Aorta (tissue), 5 donors: ENCODE data around the gene PCDHA7. TPM values are rescaled to one million over a fixed set of nuclear protein-coding genes. Genes with fewer than 3 reads are reported as not detected.
"Not testable (repeated sequence)": the region's sequence is repeated elsewhere in the genome, so short reads cannot be mapped to it uniquely, and the experiment has no call there.

Experiments used
- ATAC-seq: fragments of 200-7000 bp; cut with Tn5 transposase; one replicate; pipeline ENCODE4 v1.9.1; 2022; ENCODE audit warnings: moderate library complexity; ENCODE audit not compliant: low FRiP score
- DNase-seq, 2 donors: peaks; one replicate each; pipeline ENCODE4 v3.0.0-alpha.2; 2020
- H3K27ac ChIP-seq, 2 donors: one replicate each; pipeline ENCODE4 v1.5.1; 2013; ENCODE audit warnings: low read length in 2 of 2, mild to moderate bottlenecking in 2 of 2, moderate library complexity in 2 of 2, control low read depth in 1 of 2, inconsistent platforms in 1 of 2, low read depth in 1 of 2
- H3K27me3 ChIP-seq, 2 donors: one replicate each; pipeline ENCODE4 v1.6.1; 2013; ENCODE audit warnings: control low read depth in 1 of 2, low read length in 1 of 2, mild to moderate bottlenecking in 1 of 2, moderate library complexity in 1 of 2; ENCODE audit not compliant: insufficient read depth in 2 of 2, control insufficient read depth in 1 of 2
- H3K36me3 ChIP-seq, 2 donors: one replicate each; pipeline ENCODE4 v1.6.1; 2013; ENCODE audit warnings: control low read depth in 1 of 2, low read length in 1 of 2, mild to moderate bottlenecking in 1 of 2; ENCODE audit not compliant: insufficient read depth in 2 of 2, control insufficient read depth in 1 of 2
- H3K4me1 ChIP-seq, 2 donors: one replicate each; pipeline ENCODE4 v1.6.1; 2013; ENCODE audit warnings: low read length in 2 of 2, control low read depth in 1 of 2, mild to moderate bottlenecking in 1 of 2, moderate library complexity in 1 of 2; ENCODE audit not compliant: insufficient read depth in 2 of 2, control insufficient read depth in 1 of 2
- H3K4me3 ChIP-seq, 2 donors: one replicate each; pipeline ENCODE4 v1.5.1; 2013; ENCODE audit warnings: low read length in 2 of 2, control low read depth in 1 of 2, mild to moderate bottlenecking in 1 of 2
- H3K9me3 ChIP-seq: one replicate; pipeline ENCODE4 v1.6.1; 2013; ENCODE audit warnings: mild to moderate bottlenecking, low read length; ENCODE audit not compliant: control insufficient read depth
- WGBS, 2 donors: extraction: QIAGEN DNeasy Blood & Tissue Kit; methylation state at CpG; one replicate each; pipeline ENCODE4 v1.1.7; 2013; 5-methylcytosine and 5-hydroxymethylcytosine counted together
- intact Hi-C, 2 donors: fragments of 100-400 bp; cut with DNase I; formaldehyde crosslinking; loops; one replicate each; pipeline versions ENCODE4 v1.14.2 to v1.15.0; 2022
- polyA plus RNA-seq, 2 donors: library from polyadenylated mRNA; stranded (reverse); fragments of 200-250 nt; gene quantifications; one replicate each; pipeline ENCODE4 v1.2.3, GENCODE V29; 2013
- total RNA-seq, 2 donors: library from RNA; stranded (reverse); fragmentation: NEBNext Ultra II Directional; extraction: Animal tissue kit (Norgen Biotek cat#: 25700); gene quantifications; one replicate each; pipeline ENCODE4 v1.2.1, GENCODE V29; 2021
- donor health status: healthy with polysubstance abuse.
- donor health status: Bipolar disorder and iron deficiency.
- donor health status: DM: no; HTN: no; CAD: no.
- donor health status: DM: no; HTN: no; CAD: no.
- donor health status: DM: yes; HTN: yes; CAD: no.

Gene PCDHA7
- total and polyA plus RNA-seq, 4 donors = 0.13 to 0.57 (median 0.32) TPM; not detected in 1

GRCh38 chr5:140796072-140796717 lies 37.9 kb upstream of the PCDHA7 start:
- intact Hi-C loops, H3K27ac ChIP-seq, DNase-seq, H3K36me3 ChIP-seq, ATAC-seq, H3K4me1 ChIP-seq, H3K4me3 ChIP-seq, H3K27me3 ChIP-seq: not testable (repeated sequence)
- peaks cover 16% of the 10 kb centered on the region for H3K9me3 ChIP-seq
- WGBS, 2 donors = 40 to 44% methylated on average over 71 to 72 of the region's 72 CpGs

GRCh38 chr5:140796718-140797095 lies 37.4 kb upstream of the PCDHA7 start:
- no peak for ATAC-seq
- no peaks in the 10 kb centered on the region for H3K36me3 ChIP-seq
- H3K27me3 ChIP-seq = no peaks in the 10 kb centered on the region
- 41 to 45% methylated on average over 39 of the region's 39 CpGs for WGBS, 2 donors
- no peaks in the 10 kb centered on the region for H3K4me1 ChIP-seq
- H3K9me3 ChIP-seq = peaks cover 18% of the 10 kb centered on the region
- no peak overlapping the region for H3K4me3 ChIP-seq
- H3K27ac ChIP-seq = no peak overlapping the region
- intact Hi-C loops = no loop called here
- peak in 1 of 2 donors; percentile 71 for DNase-seq

DNA sequence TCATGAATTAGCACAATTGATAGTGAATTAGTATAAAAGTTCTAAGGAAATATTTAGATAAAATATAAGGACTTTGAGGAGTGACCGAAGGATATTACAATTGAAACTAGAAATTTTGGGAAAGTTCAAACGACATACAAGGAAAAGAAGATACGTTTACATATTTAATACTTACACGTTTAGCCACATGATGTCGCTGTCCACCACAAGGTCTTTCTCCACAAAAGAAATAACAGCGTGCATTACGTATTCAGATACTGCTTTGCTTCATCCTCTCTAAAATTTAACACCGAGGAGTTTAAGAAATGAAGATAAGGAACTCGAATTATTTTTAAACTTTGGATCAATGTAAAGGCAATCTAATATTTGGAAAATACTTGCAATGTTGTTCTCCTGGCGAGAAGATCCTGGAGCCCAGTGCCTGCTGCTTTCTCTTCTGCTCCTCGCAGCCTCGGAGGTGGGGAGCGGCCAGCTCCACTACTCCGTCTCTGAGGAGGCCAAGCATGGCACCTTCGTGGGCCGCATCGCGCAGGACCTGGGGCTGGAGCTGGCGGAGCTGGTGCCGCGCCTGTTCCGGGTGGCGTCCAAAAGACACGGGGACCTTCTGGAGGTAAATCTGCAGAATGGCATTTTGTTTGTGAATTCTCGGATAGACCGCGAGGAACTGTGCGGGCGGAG lies 33.1 kb upstream of the PCDHA7 start, which contains the start of gene PCDHA3:
TSS of gene PCDHA3 (plus strand) at position 242 of the 678 bp plus-strand sequence.
- H3K36me3 ChIP-seq = no peaks in the 10 kb centered on the region
- no peak within 1 kb of the TSS for H3K27ac ChIP-seq
- no peaks in the 10 kb centered on the region for H3K27me3 ChIP-seq
- DNase-seq (no peak), ATAC-seq (no peak)
- intact Hi-C loops = loop anchor here in 1 of 2 donors (10.0 kb wide), 1 partner anchor 244 kb away; no protein-coding TSS in a partner anchor
- peaks cover 24% of the 10 kb centered on the region for H3K9me3 ChIP-seq
- WGBS, 2 donors = 12 to 14% methylated on average over 29 of the region's 29 CpGs
- no peak within 1 kb of the TSS for H3K4me3 ChIP-seq
- no peaks in the 10 kb centered on the region for H3K4me1 ChIP-seq

GRCh38 chr5:140801494-140801841 lies 32.6 kb upstream of the PCDHA7 start:
- no peaks in the 10 kb centered on the region for H3K27me3 ChIP-seq
- H3K9me3 ChIP-seq = peaks cover 19% of the 10 kb centered on the region
- intact Hi-C loops = loop anchor here in 1 of 2 donors (10.0 kb wide), 1 partner anchor 243 kb away; no protein-coding TSS in a partner anchor
- no peak for ATAC-seq
- no peak for DNase-seq
- H3K36me3 ChIP-seq = no peaks in the 10 kb centered on the region
- no peaks in the 10 kb centered on the region for H3K4me1 ChIP-seq
- no peak overlapping the region for H3K27ac ChIP-seq
- 6 to 10% methylated on average over 16 of the region's 16 CpGs for WGBS, 2 donors
- no peak overlapping the region for H3K4me3 ChIP-seq

DNA sequence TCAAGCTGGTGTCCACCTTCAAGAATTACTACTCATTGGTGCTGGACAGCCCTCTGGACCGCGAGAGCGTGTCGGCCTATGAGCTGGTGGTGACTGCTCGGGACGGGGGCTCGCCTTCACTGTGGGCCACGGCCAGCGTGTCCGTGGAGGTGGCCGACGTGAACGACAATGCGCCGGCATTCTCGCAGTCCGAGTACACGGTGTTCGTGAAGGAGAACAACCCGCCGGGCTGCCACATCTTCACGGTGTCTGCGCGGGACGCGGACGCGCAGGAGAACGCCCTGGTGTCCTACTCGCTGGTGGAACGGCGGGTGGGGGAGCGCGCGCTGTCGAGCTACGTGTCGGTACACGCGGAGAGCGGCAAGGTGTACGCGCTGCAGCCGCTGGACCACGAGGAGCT lies 31.7 kb upstream of the PCDHA7 start:
- not testable (repeated sequence) for H3K36me3 ChIP-seq, H3K4me3 ChIP-seq, H3K4me1 ChIP-seq, ATAC-seq, H3K27ac ChIP-seq, H3K27me3 ChIP-seq
- intact Hi-C loops = loop anchor here in 1 of 2 donors (10.0 kb wide), 1 partner anchor 242 kb away; no protein-coding TSS in a partner anchor
- 34 to 35% methylated on average over 45 of the region's 45 CpGs for WGBS, 2 donors
- peaks cover 13% of the 10 kb centered on the region for H3K9me3 ChIP-seq
- DNase-seq = peak in 1 of 2 donors; percentile 69

DNA sequence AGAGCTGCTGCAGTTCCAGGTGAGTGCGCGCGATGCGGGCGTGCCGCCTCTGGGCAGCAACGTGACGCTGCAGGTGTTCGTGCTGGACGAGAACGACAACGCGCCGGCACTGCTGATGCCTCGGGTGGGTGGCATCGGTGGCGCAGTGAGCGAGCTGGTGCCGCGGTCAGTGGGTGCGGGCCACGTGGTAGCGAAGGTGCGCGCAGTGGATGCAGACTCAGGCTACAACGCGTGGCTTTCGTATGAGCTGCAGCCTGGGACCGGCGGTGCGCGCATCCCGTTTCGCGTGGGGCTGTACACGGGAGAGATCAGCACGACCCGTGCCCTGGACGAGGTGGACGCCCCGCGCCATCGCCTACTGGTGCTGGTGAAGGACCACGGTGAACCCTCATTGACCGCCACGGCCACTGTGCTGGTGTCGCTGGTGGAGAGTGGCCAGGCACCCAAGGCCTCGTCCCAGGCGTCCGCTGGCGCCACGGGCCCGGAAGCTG lies 31.2 kb upstream of the PCDHA7 start:
- 34 to 40% methylated on average over 50 to 53 of the region's 53 CpGs for WGBS, 2 donors
- Histone ChIP-seq H3K27me3 (no peaks in the 10 kb centered on the region), H3K4me1 (no peaks in the 10 kb centered on the region), H3K9me3 (peaks cover 16% of the 10 kb centered on the region), H3K36me3 (no peaks in the 10 kb centered on the region), H3K4me3 (no peak overlapping the region), H3K27ac (no peak overlapping the region)
- DNase-seq (peak in 1 of 2 donors; percentile 76), ATAC-seq (peak; percentile 11)
- intact Hi-C loops = loop anchor here in 1 of 2 donors (10.0 kb wide), 1 partner anchor 242 kb away; no protein-coding TSS in a partner anchor

GRCh38 chr5:140806834-140807775 lies 27.0 kb upstream of the PCDHA7 start, which contains the start of gene PCDHA4:
TSS of gene PCDHA4 (plus strand) at chr5:140807068.
- Histone ChIP-seq H3K27ac (no peak within 1 kb of the TSS), H3K4me3 (peak within 1 kb of the TSS in 1 of 2 donors; percentile 17), H3K4me1 (no peaks in the 10 kb centered on the region), H3K27me3 (no peaks in the 10 kb centered on the region), H3K9me3 (peaks cover 23% of the 10 kb centered on the region), H3K36me3 (no peaks in the 10 kb centered on the region)
- DNase-seq (peak in 1 of 2 donors; percentile 77), ATAC-seq (no peak)
- WGBS, 2 donors = 12 to 17% methylated on average over 33 to 39 of the region's 47 CpGs
- intact Hi-C loops = loop anchor here (2.0 to 10.0 kb wide), 2 partner anchors 234 to 238 kb away; no protein-coding TSS in a partner anchor
